GF-D8 (cell line): Measurements from ENCODE around the gene DCTN3.

Source experiments
- DNase-seq: peaks from one replicate; lab custom pipeline; 2025; lab: John Stamatoyannopoulos, UW

The DCTN3 gene

DNA sequence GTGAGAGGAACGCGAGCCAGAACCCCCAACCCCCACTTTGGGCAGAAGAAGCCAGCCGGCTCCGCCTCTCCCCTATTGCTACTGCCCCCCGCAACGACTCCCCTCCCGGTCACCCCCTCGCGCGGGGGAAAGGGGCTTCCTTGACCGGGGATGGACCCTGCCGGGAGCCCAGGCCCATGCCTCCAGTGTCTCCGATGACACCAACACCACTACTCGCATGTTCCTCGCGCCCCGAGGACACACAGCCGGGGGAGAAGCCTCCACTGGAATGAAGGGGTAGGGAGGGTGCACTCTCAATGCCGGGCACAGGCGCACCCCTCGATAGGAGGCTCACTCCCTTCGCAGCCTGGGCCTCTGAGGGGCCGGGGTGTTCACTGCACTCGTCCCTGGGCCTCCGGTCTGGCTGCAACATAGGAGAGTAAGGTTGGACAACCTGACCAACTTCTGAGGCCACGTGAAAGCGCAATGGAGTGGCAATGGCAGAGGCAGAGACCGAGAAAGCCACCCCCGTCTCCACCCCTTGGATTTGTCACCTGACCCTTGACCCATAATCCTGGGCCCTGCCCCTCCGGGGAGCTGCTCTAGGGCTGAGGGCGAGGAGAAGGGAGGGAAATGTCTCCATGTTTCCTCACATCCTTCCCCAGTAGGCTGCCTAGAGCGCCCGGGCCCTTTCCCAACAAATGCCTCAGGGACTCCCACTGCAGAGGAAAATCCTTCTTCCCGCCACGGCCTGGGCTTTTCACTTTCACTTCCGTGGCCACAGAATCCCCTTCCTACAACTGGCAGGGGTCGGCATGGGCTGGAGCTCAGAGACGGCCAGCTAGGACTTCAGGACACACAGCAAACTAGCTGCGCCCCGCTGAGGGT is 29.7 kb downstream of the DCTN3 start:
- no peak for DNase-seq

DNA sequence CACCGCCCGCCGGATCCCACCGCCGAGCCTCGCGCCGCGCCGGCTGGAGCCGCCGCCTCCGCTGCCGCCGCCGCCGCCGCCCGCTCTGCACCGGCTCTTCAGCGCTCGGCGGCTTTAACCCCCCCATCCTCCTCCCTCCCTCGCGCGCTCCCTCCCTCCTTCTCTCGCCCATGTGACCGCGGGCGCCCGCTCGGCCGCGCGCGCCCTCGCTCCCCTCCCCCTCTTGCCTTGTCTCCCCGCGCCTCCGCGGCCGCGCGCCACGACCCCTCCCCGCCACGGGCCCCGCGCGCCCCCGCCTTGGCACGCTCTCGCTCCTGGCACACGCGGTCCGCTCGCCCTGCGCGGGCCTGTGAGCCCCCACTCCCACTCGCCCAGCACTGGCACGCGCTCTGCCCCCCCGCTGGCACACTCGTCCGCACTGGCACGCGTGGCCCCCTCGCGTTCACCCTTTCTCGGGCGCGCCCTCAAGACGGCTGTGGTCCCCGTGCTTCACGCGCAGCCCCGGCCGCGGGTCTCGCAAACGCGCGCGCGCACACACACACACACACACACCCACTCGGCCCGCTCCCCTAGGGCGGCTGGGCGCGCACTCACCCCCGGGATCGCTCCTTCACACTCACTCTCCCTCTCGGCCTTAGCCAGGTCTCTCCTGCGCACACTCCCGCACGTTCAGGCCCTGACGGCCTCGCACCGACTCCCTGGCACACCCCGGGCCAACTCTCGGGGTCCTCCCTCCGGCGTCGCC is 30.5 kb downstream of the DCTN3 start, which contains the start of gene CNTFR:
CNTFR (minus strand) TSS at position 89 of the 745 bp plus-strand sequence. CDS start 20,743 bp downstream, outside the sequence.
- no peak for DNase-seq

DNA sequence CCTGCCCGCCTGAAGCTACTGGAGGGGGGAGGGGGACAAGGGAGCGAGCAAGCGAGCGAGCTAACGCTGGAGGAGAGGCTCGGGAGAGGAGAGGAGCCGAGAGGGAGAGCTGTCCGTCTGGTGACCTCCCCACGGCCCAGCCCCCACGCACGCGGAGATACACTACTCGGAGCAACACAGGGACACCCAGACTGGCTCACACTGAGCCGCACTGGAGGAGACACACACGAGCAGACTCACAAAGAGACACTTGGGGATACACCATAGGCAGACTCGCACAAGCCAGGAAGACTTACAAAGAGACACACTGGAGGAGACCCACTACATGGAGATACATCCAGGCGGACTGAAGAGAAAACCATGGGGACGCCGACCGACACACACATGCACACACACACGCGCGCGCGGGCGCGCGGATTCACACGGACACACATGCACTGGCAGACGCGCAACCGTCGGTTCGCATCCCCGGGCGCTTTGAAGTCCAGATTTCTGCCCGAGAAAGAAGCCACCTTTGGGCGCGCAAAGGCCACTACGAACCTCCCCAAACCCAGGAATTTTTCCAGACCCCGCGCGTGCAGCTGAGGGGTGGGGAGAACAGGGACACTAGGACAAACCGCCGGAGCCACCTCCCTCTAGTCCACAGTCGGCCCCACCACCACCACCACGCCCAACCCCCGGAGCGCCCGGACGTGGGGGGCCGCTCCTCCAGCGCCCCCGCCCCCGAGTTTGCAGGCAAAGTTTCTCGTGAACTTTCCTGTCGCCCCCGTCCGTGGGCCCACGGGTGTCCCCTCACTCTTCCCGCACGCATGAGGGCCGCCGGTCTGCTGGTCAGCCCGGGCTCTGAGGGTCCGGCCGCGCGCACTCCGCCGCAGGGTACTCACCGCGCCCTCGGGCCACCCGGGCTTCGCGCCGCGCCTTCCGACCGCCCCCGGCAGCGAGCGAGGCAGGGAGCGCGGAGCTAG is 31.3 kb downstream of the DCTN3 start:
- DNase-seq = no peak

DNA sequence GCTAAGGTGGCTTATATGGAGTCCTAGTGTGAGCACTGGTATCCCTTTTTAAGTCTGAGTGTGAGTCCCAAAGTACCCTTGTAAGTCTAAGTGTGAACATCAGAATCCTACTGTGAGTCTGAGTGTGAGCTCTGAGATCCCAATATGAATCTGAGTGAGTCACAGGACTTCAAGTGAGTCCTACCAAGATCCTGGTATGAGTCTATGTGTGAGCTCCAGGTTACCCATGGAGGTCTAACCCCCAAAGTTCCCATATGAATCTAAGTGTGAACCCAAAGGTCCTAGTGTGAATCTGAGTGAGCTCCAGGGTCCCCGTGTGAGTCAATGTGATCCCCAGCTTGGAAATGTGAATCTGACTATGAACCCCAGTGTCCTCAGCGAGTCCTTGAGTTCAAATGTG is 33.0 kb downstream of the DCTN3 start:
- DNase-seq = no peak

DNA sequence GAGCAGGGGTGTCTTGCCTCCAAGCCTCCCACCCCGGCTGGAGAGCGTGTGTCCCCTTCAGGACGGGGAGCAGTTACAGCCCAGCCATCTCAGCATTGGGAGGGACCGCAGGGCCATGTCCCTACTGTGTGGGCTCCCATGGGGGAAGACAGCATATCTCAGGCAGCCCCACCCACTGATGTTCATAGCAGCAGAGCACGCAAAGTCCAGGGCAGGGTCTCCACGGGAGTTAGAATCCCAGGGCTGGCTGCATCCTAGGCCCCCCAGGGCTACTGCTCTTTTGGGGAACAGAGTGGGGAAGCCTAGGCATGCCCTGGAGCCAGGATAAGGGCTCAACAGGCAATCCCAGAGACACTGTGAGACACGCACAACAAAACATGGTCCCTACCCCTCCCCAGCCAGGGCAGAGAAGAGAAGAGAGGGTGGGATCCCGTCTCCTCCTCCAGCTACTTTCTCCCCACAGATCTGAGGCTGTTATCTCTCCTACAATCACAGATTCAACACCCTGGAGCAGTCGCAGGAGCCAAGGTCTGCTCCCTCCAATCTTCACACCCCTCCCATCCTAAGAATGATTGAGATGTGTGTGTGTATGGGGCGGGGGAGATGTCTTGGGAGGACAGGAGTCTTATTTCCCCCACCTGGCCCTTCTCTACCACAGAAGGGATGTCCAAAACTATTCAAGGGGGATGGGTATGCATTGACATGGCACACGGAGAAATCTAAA is 34.2 kb downstream of the DCTN3 start:
- no peak for DNase-seq

DNA sequence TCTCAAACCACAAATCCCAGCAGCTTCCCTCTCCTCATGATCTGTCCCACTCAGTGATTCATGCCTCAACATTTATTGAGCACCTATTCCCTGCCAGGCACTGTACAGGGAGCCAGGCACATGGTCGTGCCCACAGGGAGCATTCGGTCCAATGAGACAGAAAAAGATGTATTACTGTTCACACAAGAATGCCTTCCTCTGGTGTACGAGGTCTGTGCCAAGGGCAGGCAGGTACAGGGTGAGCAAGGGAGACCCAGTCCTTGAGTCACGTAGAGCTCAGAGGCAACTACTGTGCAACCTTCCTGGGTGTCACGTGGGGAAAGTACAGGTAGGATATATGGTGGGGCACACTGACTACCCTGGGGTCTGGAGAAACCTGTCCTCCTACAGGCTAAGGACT is 35.3 kb downstream of the DCTN3 start:
- no peak for DNase-seq

DNA sequence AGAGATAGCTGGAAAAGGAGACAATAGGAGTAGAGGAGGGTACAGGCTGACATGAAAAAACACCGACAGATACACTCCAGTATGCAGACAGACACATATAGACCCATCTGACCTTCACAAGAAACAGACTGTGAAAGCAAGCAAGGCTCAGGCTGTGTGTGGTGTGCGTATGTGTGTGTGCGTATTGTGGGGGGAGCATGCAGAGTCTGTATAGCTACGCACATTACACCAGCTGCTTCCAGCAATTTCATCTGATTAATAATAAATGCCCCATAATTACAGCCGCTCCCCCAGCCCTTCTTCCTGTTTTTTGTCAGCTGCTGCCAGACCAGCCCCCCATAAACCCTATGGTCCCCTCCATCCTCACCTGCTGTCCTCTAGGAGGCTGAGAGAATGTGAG is 37.5 kb downstream of the DCTN3 start:
- DNase-seq = no peak

DNA sequence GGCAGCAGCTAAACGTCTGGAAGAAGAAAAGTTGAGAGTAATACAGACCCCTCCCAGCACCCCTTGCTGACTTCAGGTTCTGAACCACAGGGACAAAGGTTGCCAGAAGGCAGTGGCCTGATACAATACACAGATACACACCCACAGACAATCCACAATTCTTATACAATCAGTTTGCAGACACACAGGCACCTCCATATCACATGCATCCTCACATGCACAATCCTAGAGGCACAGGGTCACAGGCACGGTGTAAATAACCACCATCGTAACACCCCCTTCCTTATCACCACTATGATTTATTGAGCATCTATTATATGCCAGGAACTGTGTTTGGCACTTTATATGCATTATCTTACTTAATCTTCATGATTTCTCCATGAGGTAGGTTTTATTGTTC is 39.0 kb downstream of the DCTN3 start:
- DNase-seq = no peak

DNA sequence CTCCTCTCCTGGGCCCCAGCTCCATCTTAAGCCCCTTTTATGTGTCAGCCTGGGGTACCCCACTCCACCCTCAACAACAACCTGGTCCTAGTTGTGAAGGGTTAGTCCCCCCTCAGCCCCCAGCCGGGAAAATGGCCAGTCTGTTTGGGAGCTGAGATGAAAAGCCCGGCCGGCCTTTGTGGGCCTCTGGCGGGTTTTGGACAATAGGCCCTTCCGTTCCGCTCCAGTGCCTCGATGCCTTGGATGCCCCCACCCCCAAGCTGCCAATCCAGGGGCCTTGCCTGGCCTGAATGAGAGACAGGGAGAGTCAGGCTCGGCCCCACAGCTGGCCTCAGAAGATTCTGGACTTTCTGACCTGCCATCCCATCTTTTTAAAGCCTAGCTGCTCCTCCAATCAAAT is 39.9 kb downstream of the DCTN3 start:
- DNase-seq = no peak

DNA sequence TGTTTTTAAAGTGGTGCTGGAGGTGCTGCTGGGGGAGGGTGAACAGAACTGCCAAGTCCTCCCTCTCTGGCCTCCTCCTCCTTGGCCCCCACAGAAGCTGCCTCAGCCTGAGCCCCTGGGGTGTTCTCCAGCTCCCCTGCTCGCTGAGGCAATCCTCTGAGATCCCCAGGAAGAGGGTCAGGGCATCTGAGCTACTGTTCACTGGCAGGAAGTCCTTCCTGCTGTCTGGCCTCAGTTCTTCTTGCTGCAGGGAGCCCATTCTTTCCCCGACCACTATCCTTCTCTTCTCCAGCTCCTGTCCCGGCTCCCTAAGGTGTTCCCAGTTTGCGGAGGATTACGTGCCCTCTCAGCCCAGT is 40.5 kb downstream of the DCTN3 start:
- no peak for DNase-seq

DNA sequence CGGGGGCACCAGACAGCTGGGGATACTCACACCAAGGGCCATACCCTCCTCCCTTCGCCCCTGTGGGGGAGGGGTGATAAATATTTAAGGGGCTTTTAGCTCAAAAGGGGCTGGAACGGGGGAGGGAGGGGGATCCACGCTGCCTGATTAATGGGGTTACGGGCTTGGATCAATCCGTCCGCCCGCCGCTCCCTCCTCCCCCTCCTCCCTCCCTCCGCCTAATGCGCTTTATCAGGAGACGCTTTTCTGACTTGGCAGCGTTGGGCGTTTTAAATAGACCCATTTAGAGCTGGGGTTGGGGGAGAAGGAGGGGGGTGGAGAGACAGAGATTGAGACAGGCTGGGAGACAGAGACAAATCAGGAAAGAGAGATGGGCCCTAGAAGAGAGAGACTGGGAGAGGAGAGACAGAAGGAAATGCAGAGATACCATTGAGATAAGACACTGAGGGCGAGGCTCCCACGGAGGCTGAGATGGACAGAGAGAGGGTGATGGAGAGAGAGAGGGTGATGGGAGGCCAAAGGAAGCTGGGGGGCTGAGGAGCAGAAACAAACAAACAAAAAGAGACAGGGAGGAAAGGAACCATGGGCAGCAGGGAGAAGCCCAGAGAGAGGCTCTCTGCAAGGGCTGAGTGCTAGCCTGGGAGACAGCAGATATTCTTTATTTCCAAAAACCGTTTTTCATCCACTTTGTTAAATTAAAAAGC is 41.0 kb downstream of the DCTN3 start:
- no peak for DNase-seq

DNA sequence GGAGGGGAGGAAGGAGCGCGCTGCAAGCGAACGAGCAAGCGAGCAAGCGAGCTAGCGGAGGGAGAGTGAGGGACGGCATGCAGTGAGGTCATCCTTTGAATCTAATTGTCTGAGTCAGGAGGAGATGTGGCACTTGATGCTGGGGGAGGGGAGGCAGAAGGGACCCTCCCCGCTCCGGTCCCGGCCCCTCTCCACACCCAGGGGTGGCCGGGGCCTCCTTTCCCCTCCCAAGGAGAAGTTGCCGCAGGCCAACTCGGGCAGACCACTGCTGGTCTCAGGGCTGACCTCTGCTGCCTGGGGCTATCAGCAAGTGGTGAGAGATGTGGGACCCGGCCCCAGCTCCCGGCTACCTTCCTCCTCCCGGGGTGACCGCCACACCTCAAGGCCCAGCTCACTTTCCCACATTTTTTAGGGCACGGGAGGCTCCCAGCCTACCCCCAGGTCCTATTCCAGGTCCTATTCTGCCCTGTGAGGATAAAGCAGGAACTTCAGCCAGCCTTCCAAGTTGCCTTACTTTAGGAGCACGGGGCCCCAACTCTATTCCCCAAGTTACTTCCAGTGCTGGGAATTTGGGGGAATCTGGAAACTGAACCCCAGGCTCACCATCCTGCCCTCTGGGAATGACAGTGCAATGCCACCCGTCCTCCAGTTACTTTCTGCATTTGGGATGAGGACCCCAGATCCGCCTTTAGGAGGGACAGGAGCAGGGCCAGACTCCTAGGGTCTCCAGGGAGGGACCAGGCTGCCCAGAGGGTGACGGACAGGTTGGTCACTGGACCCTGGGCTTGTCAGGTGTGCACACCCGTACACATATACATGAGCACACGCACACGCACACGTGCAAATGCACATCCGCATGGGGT is 41.8 kb downstream of the DCTN3 start:
- DNase-seq = no peak

DNA sequence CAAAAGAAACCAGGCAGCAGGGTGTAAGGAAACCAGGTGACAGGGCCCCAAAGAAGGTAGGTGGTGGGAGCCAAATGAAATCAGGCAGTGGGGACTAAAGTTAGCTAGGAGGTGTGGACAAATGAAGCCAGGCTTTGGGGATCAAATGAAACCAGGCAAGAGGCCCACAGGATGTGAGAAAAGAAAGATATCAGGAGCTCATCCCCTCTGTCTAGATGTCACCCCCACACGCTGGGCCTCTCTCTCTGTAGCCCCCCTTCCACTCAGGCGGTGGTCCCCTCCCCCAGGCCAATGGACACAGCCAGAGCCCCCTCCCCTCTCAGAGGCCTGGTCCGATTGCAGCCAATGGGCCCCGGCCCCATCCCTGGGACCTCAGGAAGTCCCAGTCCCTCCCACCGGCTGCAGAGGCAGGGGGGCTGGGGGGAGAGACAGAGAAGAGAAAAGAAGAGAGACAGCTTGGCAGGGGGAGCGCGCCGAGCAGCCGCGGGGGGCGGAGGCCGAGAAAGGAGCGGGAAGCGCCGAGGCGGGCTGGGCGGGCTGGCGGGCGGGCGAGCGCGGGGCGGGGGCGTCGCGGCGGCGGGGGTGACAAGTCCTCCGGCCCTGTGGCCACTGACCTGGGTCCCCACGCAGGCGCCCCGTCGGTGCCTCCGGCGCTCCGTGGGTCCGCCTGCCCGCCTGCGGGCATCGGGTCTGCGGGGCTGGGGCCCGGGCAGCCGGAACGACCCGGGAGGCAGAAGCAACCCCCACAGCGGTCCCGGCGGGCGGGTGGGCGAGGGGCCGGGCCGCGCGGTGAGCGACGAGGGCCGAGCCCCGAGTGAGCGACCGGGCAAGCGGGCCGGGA is 42.7 kb downstream of the DCTN3 start:
- DNase-seq = no peak

DNA sequence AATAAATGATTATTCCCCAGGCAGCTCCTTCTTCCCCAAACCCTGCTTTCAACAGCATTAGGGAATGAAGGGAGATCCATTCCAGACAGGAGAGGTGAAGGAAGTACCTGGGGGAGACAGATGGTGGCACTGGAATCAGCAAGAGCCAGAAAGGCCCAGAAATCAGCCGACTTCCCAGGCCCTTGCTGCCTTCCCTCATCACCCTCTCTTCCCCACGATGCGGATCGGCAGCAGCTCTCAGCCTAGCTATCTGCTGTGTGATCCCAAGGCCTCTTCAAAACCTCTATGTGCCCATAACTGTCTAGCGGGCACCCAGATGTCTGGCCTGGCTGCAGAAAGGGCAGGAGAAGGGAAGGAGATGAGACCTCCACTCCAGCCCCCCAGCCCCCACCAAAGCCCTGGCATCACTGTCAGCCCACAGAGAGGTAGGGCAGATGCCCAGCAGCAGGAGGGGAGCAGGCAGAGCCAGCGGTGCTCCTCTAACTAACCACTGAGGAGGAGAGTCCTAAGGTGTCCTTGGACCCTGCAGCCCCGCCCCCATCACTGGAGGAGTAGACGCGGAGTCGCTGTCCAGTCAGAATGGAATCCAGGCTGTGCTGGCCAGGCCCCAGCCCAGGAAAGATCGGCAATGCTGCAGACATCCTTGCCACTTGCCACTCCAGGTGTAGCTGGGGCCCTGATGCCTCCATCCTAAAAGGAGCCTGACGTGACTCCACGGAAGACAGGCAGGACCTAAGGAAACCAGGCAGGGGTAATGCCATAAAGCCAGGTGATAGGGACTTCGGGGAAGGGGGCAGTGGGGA is 43.5 kb downstream of the DCTN3 start:
- no peak for DNase-seq

DNA sequence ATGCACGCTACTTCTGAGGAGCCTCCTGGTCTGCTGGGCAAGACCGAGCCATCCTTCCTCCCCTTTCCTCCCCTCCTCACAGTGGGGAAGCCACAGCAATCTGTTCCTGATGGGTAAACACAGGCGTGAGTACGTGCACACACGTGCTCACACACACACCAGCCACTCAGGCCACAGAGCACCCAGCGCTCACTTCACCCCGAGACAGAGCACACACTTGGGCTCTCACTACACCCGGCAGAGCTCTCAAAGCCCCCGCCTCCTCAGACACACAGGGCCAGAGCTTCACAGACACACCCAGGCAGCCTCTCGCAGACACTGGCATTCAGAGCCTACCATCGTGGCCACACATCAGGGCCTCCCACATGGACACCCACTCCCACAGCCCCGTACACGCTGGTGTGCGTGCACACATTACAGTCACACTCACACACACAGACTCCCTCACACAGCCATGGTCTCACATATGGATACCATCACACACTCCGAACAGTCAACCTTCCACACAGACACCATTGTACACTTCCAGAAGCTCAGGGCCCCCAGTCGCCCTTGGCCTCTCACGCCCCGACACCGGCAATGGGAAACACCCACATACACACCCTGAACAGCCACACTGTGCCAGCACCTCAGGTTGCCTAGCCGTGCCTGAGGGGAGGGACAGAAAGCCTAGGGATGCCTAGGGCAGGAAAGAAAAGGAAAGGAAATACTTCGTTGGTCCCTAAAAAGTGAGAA is 44.3 kb downstream of the DCTN3 start:
- no peak for DNase-seq

DNA sequence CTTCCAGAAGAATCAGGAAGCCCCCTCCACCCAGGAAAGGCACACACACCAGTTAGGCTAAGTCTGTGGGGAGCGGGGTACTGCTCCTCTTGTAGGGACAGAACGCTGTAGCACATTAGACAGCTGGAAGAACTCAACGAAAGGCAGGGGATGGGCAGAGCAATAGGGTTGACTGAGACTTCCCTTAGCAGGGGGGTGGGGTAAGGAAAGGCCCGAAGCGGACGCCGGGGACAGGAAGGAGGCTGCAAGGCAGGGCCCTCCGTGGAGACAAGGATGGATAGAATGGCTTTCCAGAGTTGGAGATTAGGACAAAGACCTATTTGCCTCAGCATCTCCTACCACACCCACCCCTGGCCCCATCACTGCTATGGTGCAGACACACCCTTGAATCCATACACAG is 45.1 kb downstream of the DCTN3 start:
- no peak for DNase-seq

DNA sequence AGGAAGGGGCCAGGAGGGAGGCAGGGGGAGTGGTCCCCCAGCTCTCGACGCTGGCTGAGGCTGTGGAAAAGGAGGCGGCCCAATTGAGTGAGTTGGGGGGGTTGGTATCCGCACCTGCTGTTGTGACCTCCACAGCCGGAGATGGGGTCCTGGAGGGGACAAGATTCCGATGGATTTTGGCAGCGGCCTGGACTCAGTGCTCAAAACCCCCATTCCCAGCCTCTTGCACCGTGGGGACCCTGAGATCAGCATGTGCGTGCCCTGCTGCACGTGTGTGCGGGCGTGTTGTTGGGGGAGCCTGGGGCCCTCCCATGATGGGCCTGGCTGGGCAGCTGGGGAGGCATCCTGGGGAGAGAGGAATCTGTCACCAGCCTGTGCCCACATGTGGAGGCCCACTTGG is 45.7 kb downstream of the DCTN3 start:
- DNase-seq = no peak
